ENCODE results near the gene NMNAT1. TPM values are rescaled to one million over a fixed set of nuclear protein-coding genes. Genes with fewer than 3 reads are reported as not detected.
"Not testable (repeated sequence)": the region's sequence is repeated elsewhere in the genome, so short reads cannot be mapped to it uniquely, and the experiment has no call there.

Gene NMNAT1
- total and polyA plus RNA-seq, 7 donors = 5.1 to 14.6 (median 9.7) TPM

DNA sequence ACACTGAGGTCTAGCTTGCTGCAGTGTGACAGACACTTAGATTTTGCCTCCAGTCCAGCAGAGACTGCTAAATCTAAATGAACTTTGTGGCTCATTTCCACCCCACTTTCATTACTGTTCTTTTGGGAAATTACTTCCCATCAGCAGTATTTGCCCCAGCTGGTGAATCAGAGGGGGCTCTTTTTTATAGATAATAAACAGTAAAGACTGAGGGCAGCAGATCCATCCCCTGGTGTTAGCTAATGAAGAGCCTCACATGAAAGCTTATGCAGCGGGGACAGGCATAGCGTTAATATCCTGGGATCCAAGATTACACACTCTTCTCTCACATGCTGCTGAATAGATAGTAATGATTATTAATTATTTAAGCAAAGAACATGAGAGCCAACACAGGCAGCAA lies 26.8 kb upstream of the NMNAT1 start:
- 93 to 96% methylated on average over 2 of the region's 2 CpGs for WGBS, 2 donors
- Histone ChIP-seq H3K4me1 (peaks cover 0 to 3% (median 2%) of the 10 kb centered on the region in 4 donors), H3K36me3 (no peaks in the 10 kb centered on the region), H3K4me3 (no peak overlapping the region), H3K27ac (no peak overlapping the region), H3K27me3 (no peaks in the 10 kb centered on the region), H3K9me3 (no peaks in the 10 kb centered on the region)
- TF ChIP-seq, protein P1, sequence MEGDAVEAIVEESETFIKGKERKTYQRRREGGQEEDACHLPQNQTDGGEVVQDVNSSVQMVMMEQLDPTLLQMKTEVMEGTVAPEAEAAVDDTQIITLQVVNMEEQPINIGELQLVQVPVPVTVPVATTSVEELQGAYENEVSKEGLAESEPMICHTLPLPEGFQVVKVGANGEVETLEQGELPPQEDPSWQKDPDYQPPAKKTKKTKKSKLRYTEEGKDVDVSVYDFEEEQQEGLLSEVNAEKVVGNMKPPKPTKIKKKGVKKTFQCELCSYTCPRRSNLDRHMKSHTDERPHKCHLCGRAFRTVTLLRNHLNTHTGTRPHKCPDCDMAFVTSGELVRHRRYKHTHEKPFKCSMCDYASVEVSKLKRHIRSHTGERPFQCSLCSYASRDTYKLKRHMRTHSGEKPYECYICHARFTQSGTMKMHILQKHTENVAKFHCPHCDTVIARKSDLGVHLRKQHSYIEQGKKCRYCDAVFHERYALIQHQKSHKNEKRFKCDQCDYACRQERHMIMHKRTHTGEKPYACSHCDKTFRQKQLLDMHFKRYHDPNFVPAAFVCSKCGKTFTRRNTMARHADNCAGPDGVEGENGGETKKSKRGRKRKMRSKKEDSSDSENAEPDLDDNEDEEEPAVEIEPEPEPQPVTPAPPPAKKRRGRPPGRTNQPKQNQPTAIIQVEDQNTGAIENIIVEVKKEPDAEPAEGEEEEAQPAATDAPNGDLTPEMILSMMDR (IDR thresholded peaks at IDR 0.05) = no peak
- no peak for TF ChIP-seq POLR2A (IDR thresholded peaks at IDR 0.05)
- TF ChIP-seq EP300 (IDR thresholded peaks at IDR 0.05) = no peak
- no peak for TF ChIP-seq POLR2AphosphoS5 (IDR thresholded peaks at IDR 0.05)
- intact Hi-C loops (cut with DNase I) = no loop called here
- DNase-seq = no peak

DNA sequence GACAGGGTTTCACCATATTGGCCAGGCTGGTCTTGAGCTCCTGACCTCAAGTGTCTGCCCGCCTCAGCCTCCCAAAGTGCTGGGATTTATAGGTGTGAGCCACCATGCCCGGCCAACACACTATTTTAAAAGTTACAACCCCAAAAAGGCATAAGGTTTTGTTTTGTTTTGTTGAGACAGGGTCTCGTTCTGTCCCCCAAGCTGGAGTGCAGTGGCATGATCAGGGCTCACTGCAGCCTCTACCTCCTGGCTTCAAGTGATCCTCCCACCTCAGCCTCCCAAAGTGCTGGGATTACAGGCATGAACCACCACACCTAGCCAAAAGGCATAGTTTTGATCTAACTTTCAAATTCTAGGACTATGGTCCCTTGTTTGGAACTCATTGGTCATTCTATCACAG lies 25.8 kb upstream of the NMNAT1 start:
- H3K9me3 ChIP-seq; H3K27me3 ChIP-seq; H3K27ac ChIP-seq; H3K4me3 ChIP-seq; DNase-seq; intact Hi-C loops (cut with DNase I); H3K36me3 ChIP-seq; H3K4me1 ChIP-seq: not testable (repeated sequence)
- WGBS, 2 donors = 86 to 90% methylated on average over 3 of the region's 3 CpGs

DNA sequence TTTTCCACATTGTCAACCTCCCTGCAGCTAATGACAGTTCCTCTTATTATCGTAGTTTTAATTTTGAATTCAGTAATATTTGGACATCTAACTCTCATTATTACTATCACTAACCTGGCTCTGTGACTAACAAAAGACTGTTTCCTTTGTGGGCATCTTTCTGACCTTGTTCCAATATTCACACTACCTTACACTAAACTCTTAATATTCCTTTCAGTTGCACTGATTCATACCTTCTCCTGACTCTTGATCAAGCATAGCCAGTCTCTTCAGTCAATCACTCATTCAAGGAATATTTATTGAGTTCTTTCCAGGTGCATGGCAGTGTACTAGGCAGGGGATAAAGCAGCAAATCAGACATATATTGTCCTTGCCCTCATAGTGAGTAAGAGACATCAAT lies 25.4 kb upstream of the NMNAT1 start:
- no peak for DNase-seq
- no peaks in the 10 kb centered on the region for H3K4me1 ChIP-seq
- WGBS, 2 donors = 80 to 94% methylated on average over 1 of the region's 1 CpG
- TF ChIP-seq, protein P1 (IDR thresholded peaks at IDR 0.05) = no peak
- TF ChIP-seq EP300 (IDR thresholded peaks at IDR 0.05) = no peak
- TF ChIP-seq POLR2AphosphoS5 (IDR thresholded peaks at IDR 0.05) = no peak
- TF ChIP-seq POLR2A (IDR thresholded peaks at IDR 0.05) = no peak
- H3K9me3 ChIP-seq = no peaks in the 10 kb centered on the region
- H3K36me3 ChIP-seq = no peaks in the 10 kb centered on the region
- intact Hi-C loops (cut with DNase I) = no loop called here
- H3K4me3 ChIP-seq = no peak overlapping the region
- H3K27ac ChIP-seq = no peak overlapping the region
- H3K27me3 ChIP-seq = no peaks in the 10 kb centered on the region

DNA sequence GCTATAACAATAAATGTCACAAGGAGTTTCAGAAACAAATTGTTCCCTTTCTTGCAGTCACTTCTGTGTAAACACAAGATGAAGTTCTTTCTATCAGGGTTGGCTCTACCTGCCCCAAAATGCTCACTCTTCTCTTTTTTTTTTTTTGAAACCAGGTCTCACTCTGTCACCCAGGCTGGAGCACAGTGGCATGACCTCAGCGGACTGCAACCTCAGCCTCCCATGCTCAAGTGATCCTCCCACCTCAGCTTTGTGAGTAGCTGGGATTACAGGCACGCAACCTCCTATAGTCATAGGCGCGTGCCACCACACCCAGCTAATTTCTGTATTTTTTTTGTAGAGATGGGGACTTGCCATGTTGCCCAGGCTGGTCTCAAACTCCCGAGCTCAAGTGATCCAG lies 22.7 kb upstream of the NMNAT1 start:
- H3K9me3 ChIP-seq = no peaks in the 10 kb centered on the region
- no peaks in the 10 kb centered on the region for H3K27me3 ChIP-seq
- DNase-seq = no peak
- intact Hi-C loops (cut with DNase I) = no loop called here
- no peak overlapping the region for H3K27ac ChIP-seq
- 94 to 95% methylated on average over 5 of the region's 5 CpGs for WGBS, 2 donors
- H3K4me3 ChIP-seq = no peak overlapping the region
- H3K4me1 ChIP-seq = no peaks in the 10 kb centered on the region
- no peak for TF ChIP-seq POLR2AphosphoS5 (IDR thresholded peaks at IDR 0.05)
- TF ChIP-seq POLR2A (IDR thresholded peaks at IDR 0.05) = no peak
- no peak for TF ChIP-seq EP300 (IDR thresholded peaks at IDR 0.05)
- TF ChIP-seq, protein P1 (IDR thresholded peaks at IDR 0.05) = no peak
- H3K36me3 ChIP-seq = no peaks in the 10 kb centered on the region

DNA sequence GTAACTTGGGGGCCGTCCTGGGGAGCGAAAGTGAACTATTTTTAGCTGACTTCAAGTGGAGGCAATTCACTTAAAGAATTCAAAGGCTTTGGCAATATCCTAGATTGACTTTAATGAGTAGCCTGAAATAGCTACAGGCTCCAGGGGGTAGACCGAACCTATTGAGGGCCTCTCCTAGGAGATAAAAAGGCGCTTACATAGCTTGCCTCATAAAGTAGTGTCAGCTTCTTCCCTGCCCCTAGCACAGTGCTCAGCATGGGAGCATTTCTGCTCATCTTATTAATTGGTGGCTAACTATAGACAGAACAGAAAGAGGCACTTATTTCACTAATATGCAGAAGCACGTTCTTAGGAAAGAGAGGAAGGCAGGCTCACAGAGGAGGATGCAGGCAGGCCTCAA lies 20.9 kb upstream of the NMNAT1 start:
- H3K9me3 ChIP-seq = no peaks in the 10 kb centered on the region
- H3K27ac ChIP-seq = no peak overlapping the region
- no peaks in the 10 kb centered on the region for H3K36me3 ChIP-seq
- no peak for DNase-seq
- 79 to 88% methylated on average over 5 of the region's 5 CpGs for WGBS, 2 donors
- no peak for TF ChIP-seq POLR2A (IDR thresholded peaks at IDR 0.05)
- TF ChIP-seq POLR2AphosphoS5 (IDR thresholded peaks at IDR 0.05) = no peak
- no peak for TF ChIP-seq EP300 (IDR thresholded peaks at IDR 0.05)
- TF ChIP-seq, protein P1 (IDR thresholded peaks at IDR 0.05) = no peak
- no peaks in the 10 kb centered on the region for H3K4me1 ChIP-seq
- H3K27me3 ChIP-seq = no peaks in the 10 kb centered on the region
- no peak overlapping the region for H3K4me3 ChIP-seq
- intact Hi-C loops (cut with DNase I) = no loop called here
